Activated naive CD4-positive, alpha-beta T cell treated with anti-CD3 and anti-CD28 coated beads for 36 hours (primary cell): ENCODE data around the gene MBOAT1. TPM values are rescaled to one million over a fixed set of nuclear protein-coding genes. Genes with fewer than 3 reads are reported as not detected.
"Not testable (repeated sequence)": the region's sequence is repeated elsewhere in the genome, so short reads cannot be mapped to it uniquely, and the experiment has no call there.

ENCODE experiments used
- CTCF ChIA-PET: fragments of 350-600 bp; sonication (Branson Sonifier 250); formaldehyde crosslinking; loops from one replicate; lab custom pipeline; 2021; ENCODE audit warnings: antibody characterized with exemption; lab: Charles Lee
- DNase-seq: peaks from one replicate; pipeline ENCODE4 v3.0.0-alpha.2; 2020
- H3K27ac Mint-ChIP-seq: one replicate; pipeline ENCODE4 v1.8.0; 2021; ENCODE audit warnings: mild to moderate bottlenecking, mixed read lengths
- H3K27me3 Mint-ChIP-seq: one replicate; pipeline ENCODE4 v1.8.0; 2021; ENCODE audit warnings: low read depth, mixed read lengths
- H3K36me3 Mint-ChIP-seq: one replicate; pipeline ENCODE4 v1.8.0; 2021; ENCODE audit warnings: low read depth, mixed read lengths
- H3K4me1 Mint-ChIP-seq: one replicate; pipeline ENCODE4 v1.8.0; 2021; ENCODE audit warnings: low read depth, mixed read lengths
- H3K4me3 Mint-ChIP-seq: one replicate; pipeline ENCODE4 v1.8.0; 2021; ENCODE audit warnings: mild to moderate bottlenecking, moderate library complexity, mixed read lengths
- H3K9me3 Mint-ChIP-seq: one replicate; pipeline ENCODE4 v1.8.0; 2021; ENCODE audit warnings: mixed read lengths
- intact Hi-C: fragments of 100-400 bp; cut with micrococcal nuclease; formaldehyde crosslinking; loops from one replicate; pipeline ENCODE4 v1.15.1; 2023
- total RNA-seq, 2 experiments: library from RNA; stranded (reverse); gene quantifications; one replicate each; pipeline ENCODE4 v1.2.3, GENCODE V29; 2021

MBOAT1 gene
- total RNA-seq, 2 experiments from 2014 or later = 6.3 to 7.3 TPM

- DNase-seq = no peak
- intact Hi-C loops = no loop called here
- Mint-ChIP-seq H3K27ac (no peak overlapping the region), H3K36me3 (no peaks in the 10 kb centered on the region), H3K9me3 (no peaks in the 10 kb centered on the region), H3K4me3 (no peak overlapping the region), H3K4me1 (peaks cover 10% of the 10 kb centered on the region), H3K27me3 (no peaks in the 10 kb centered on the region)
- CTCF ChIA-PET = no interaction called here
Observed at GRCh38 chr6:20197251-20197650, 15.0 kb downstream of the MBOAT1 start.

- intact Hi-C loops = no loop called here
- H3K36me3 Mint-ChIP-seq = no peaks in the 10 kb centered on the region
- no peak overlapping the region for H3K27ac Mint-ChIP-seq
- peaks cover 6% of the 10 kb centered on the region for H3K4me1 Mint-ChIP-seq
- H3K4me3 Mint-ChIP-seq = no peak overlapping the region
- H3K9me3 Mint-ChIP-seq = peaks cover 2% of the 10 kb centered on the region
- no peaks in the 10 kb centered on the region for H3K27me3 Mint-ChIP-seq
- CTCF ChIA-PET = interaction anchor here (1.1 kb wide), 1 partner anchor 64 kb away, joined by 3 read pairs; no protein-coding TSS in a partner anchor
- DNase-seq = no peak
Observed at GRCh38 chr6:20192625-20193024, 19.6 kb downstream of the MBOAT1 start.

- H3K36me3 Mint-ChIP-seq = no peaks in the 10 kb centered on the region
- H3K9me3 Mint-ChIP-seq = peaks cover 2% of the 10 kb centered on the region
Observed at GRCh38 chr6:20191992-20192391, 20.3 kb downstream of the MBOAT1 start.

GRCh38 chr6:20188630-20189075 is 23.6 kb downstream of the MBOAT1 start:
- Mint-ChIP-seq H3K27me3 (no peaks in the 10 kb centered on the region), H3K4me3 (no peak overlapping the region), H3K27ac (no peak overlapping the region), H3K36me3 (no peaks in the 10 kb centered on the region), H3K9me3 (peaks cover 2% of the 10 kb centered on the region), H3K4me1 (peaks cover 6% of the 10 kb centered on the region)
- no peak for DNase-seq
- intact Hi-C loops = no loop called here
- CTCF ChIA-PET = no interaction called here

More at GRCh38 chr6:20191992-20192391, 20.3 kb downstream of the MBOAT1 start:
- H3K4me3 Mint-ChIP-seq = no peak overlapping the region
- no peak overlapping the region for H3K27ac Mint-ChIP-seq
- H3K4me1 Mint-ChIP-seq = peaks cover 6% of the 10 kb centered on the region
- H3K27me3 Mint-ChIP-seq = no peaks in the 10 kb centered on the region
- CTCF ChIA-PET = interaction anchor here (1.1 kb wide), 1 partner anchor 63 kb away, joined by 3 read pairs; no protein-coding TSS in a partner anchor
- DNase-seq = no peak
- intact Hi-C loops = no loop called here

- no peaks in the 10 kb centered on the region for H3K4me1 Mint-ChIP-seq
- peaks cover 2% of the 10 kb centered on the region for H3K9me3 Mint-ChIP-seq
- DNase-seq = no peak
- H3K27ac Mint-ChIP-seq = no peak overlapping the region
- H3K36me3 Mint-ChIP-seq = peaks cover 1% of the 10 kb centered on the region
- CTCF ChIA-PET = interaction anchor here (0.7 to 1.2 kb wide), 2 partner anchors 61 to 92 kb away, joined by 3 read pairs; no protein-coding TSS in a partner anchor
- intact Hi-C loops = no loop called here
- no peaks in the 10 kb centered on the region for H3K27me3 Mint-ChIP-seq
- H3K4me3 Mint-ChIP-seq = no peak overlapping the region
Observed at GRCh38 chr6:20186981-20187380, 25.3 kb downstream of the MBOAT1 start.

GRCh38 chr6:20183706-20184105 is 28.6 kb downstream of the MBOAT1 start:
- H3K27ac Mint-ChIP-seq = no peak overlapping the region
- H3K27me3 Mint-ChIP-seq = no peaks in the 10 kb centered on the region
- H3K9me3 Mint-ChIP-seq = peaks cover 3% of the 10 kb centered on the region
- DNase-seq = no peak
- CTCF ChIA-PET = no interaction called here
- no peaks in the 10 kb centered on the region for H3K4me1 Mint-ChIP-seq
- intact Hi-C loops = no loop called here
- H3K4me3 Mint-ChIP-seq = no peak overlapping the region
- H3K36me3 Mint-ChIP-seq = peaks cover 10% of the 10 kb centered on the region

- intact Hi-C loops = no loop called here
- no peaks in the 10 kb centered on the region for H3K4me1 Mint-ChIP-seq
- no peak overlapping the region for H3K4me3 Mint-ChIP-seq
- peaks cover 3% of the 10 kb centered on the region for H3K9me3 Mint-ChIP-seq
- no peak for DNase-seq
- H3K27me3 Mint-ChIP-seq = no peaks in the 10 kb centered on the region
- no peak overlapping the region for H3K27ac Mint-ChIP-seq
- CTCF ChIA-PET = no interaction called here
- H3K36me3 Mint-ChIP-seq = peaks cover 10% of the 10 kb centered on the region
Observed at GRCh38 chr6:20182926-20183521, 29.2 kb downstream of the MBOAT1 start.

GRCh38 chr6:20182069-20182468 is 30.2 kb downstream of the MBOAT1 start:
- intact Hi-C loops = no loop called here
- no peak overlapping the region for H3K4me3 Mint-ChIP-seq
- no peaks in the 10 kb centered on the region for H3K27me3 Mint-ChIP-seq
- CTCF ChIA-PET = no interaction called here
- DNase-seq = no peak
- peaks cover 10% of the 10 kb centered on the region for H3K36me3 Mint-ChIP-seq
- no peak overlapping the region for H3K27ac Mint-ChIP-seq
- peaks cover 3% of the 10 kb centered on the region for H3K9me3 Mint-ChIP-seq
- no peaks in the 10 kb centered on the region for H3K4me1 Mint-ChIP-seq

GRCh38 chr6:20180935-20181334 is 31.3 kb downstream of the MBOAT1 start:
- Mint-ChIP-seq H3K9me3 (peaks cover 3% of the 10 kb centered on the region), H3K4me1 (no peaks in the 10 kb centered on the region), H3K4me3 (no peak overlapping the region), H3K27me3 (no peaks in the 10 kb centered on the region), H3K36me3 (peaks cover 10% of the 10 kb centered on the region), H3K27ac (no peak overlapping the region)
- CTCF ChIA-PET = interaction anchor here (0.6 kb wide), 1 partner anchor 350 kb away, joined by 3 read pairs; no protein-coding TSS in a partner anchor
- no peak for DNase-seq
- intact Hi-C loops = no loop called here

- CTCF ChIA-PET = interaction anchor here (0.7 kb wide), 1 partner anchor 348 kb away, joined by 3 read pairs; no protein-coding TSS in a partner anchor
- H3K27ac Mint-ChIP-seq, H3K4me3 Mint-ChIP-seq, H3K4me1 Mint-ChIP-seq, intact Hi-C loops, DNase-seq, H3K9me3 Mint-ChIP-seq, H3K27me3 Mint-ChIP-seq, H3K36me3 Mint-ChIP-seq: not testable (repeated sequence)
Observed at GRCh38 chr6:20179287-20180045, 32.8 kb downstream of the MBOAT1 start.

GRCh38 chr6:20178327-20178726 is 33.9 kb downstream of the MBOAT1 start:
- Mint-ChIP-seq H3K27me3 (no peaks in the 10 kb centered on the region), H3K9me3 (peaks cover 3% of the 10 kb centered on the region), H3K36me3 (peaks cover 10% of the 10 kb centered on the region), H3K4me1 (peaks cover 14% of the 10 kb centered on the region), H3K27ac (no peak overlapping the region), H3K4me3 (no peak overlapping the region)
- intact Hi-C loops = no loop called here
- DNase-seq = no peak
- CTCF ChIA-PET = no interaction called here

- Mint-ChIP-seq H3K27me3 (no peaks in the 10 kb centered on the region), H3K4me3 (no peak overlapping the region), H3K27ac (no peak overlapping the region), H3K36me3 (peaks cover 9% of the 10 kb centered on the region), H3K4me1 (peaks cover 23% of the 10 kb centered on the region), H3K9me3 (peaks cover 3% of the 10 kb centered on the region)
- DNase-seq = no peak
- CTCF ChIA-PET = interaction anchor here (1.0 to 1.2 kb wide), 2 partner anchors 9 to 49 kb away, joined by 3 to 4 read pairs; no protein-coding TSS in a partner anchor
- intact Hi-C loops = no loop called here
Observed at GRCh38 chr6:20175810-20176410, 36.4 kb downstream of the MBOAT1 start.
